Measurements from ENCODE around the gene TFDP1. TPM values are rescaled to one million over a fixed set of nuclear protein-coding genes. Genes with fewer than 3 reads are reported as not detected.

TFDP1 gene
- total RNA-seq, 4 donors from 2014 or later, result 48.0 to 84.2 (median 53.9) TPM

DNA sequence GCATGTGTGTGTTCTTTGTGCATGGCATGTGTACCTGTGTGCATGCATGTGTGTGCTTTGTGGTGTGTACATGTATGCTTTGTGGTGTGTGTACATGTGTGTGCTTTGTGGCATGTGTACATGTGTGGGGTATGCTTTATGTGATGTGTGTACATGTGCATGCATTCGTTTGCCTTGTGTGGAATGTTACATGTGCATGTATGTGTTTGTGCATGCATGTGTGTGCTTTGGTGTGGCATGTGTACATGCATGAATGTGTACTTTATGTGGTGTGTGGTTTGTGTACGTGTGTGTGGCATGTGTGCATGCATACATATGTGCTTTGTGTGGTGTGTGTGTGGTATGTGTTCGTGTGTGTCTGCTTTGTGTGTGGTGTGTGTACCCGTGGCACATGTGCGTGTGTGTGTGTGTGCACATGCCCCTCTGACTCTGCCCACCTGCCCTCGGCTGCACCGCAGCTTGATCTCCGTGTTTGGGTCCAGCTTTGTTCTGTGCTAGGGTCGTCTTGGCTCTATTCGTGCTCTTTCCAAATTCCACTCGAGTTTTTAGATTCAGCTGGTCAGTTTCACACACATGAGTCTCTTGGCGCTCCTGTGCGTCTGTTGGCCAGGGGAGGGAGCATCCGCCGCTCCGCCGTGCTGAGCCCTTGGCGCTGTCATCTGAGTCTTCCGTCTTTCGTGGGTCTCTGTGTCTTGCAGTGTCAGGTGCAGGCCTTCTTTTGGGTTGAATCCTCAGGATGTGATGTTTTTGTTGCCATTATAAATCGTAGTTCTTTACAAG, 46.5 kb upstream of the TFDP1 start:
- TF ChIP-seq, protein P1, sequence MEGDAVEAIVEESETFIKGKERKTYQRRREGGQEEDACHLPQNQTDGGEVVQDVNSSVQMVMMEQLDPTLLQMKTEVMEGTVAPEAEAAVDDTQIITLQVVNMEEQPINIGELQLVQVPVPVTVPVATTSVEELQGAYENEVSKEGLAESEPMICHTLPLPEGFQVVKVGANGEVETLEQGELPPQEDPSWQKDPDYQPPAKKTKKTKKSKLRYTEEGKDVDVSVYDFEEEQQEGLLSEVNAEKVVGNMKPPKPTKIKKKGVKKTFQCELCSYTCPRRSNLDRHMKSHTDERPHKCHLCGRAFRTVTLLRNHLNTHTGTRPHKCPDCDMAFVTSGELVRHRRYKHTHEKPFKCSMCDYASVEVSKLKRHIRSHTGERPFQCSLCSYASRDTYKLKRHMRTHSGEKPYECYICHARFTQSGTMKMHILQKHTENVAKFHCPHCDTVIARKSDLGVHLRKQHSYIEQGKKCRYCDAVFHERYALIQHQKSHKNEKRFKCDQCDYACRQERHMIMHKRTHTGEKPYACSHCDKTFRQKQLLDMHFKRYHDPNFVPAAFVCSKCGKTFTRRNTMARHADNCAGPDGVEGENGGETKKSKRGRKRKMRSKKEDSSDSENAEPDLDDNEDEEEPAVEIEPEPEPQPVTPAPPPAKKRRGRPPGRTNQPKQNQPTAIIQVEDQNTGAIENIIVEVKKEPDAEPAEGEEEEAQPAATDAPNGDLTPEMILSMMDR (IDR thresholded peaks at IDR 0.05), result no peak
- no peak for TF ChIP-seq POLR2A (IDR thresholded peaks at IDR 0.05)
- no peaks in the 10 kb centered on the region for H3K27me3 ChIP-seq
- no peaks in the 10 kb centered on the region for H3K9me3 ChIP-seq
- intact Hi-C loops (cut with DNase I), result no loop called here
- H3K36me3 ChIP-seq, result no peaks in the 10 kb centered on the region
- no peak for DNase-seq
- no peak overlapping the region for H3K4me3 ChIP-seq (replicated peaks in 1 of 3)
- no peaks in the 10 kb centered on the region for H3K4me1 ChIP-seq
- 88 to 91% methylated on average over 21 of the region's 21 CpGs for WGBS, 2 donors
- no peak overlapping the region for H3K27ac ChIP-seq

DNA sequence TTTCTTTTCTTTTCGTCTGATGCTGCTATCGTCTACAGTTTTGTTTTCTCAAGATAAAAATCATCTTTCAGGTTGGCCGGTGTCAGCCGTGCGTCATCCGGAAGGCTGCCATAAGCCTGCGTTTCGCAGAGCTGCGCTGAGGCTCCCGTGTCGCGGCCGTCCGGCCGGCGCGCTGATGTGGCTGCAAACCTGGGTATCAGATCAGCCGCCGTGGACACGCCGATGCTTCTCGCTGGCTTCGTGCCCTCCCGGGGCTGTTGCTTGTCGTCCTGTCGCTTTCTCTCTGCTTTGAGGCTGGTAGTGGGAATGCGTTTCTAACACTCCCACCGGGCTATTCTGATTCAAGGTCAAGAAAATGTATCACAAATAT, 45.9 kb upstream of the TFDP1 start:
- Histone ChIP-seq H3K27me3 (no peaks in the 10 kb centered on the region), H3K27ac (no peak overlapping the region), H3K4me3 (replicated peaks in 1 of 3) (no peak overlapping the region), H3K36me3 (no peaks in the 10 kb centered on the region), H3K9me3 (no peaks in the 10 kb centered on the region), H3K4me1 (no peaks in the 10 kb centered on the region)
- TF ChIP-seq, protein P1 (IDR thresholded peaks at IDR 0.05), result no peak
- TF ChIP-seq POLR2A (IDR thresholded peaks at IDR 0.05), result no peak
- 88 to 95% methylated on average over 28 of the region's 28 CpGs for WGBS, 2 donors
- no peak for DNase-seq
- intact Hi-C loops (cut with DNase I), result no loop called here

DNA sequence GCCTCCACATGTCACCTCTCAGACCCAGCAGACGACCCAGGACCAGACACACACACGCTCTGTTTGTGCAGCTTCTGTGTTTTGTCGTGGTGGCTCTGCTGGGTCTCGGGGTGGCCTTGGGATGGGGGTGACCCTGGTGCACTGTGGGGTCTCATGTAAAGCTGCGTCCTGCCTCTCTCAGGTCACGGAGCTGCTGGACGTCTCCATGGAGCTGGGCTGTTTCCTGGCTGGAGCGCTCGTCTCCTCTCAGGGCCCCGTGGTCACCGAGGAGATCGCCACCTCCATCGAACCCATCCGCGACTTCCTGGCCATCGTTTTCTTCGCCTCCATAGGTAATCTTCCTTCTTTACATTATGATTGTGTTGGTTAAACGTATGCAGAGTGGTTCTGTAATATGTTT, 45.4 kb upstream of the TFDP1 start:
- H3K27ac ChIP-seq, result no peak overlapping the region
- intact Hi-C loops (cut with DNase I), result no loop called here
- DNase-seq, result no peak
- H3K4me1 ChIP-seq, result no peaks in the 10 kb centered on the region
- no peaks in the 10 kb centered on the region for H3K27me3 ChIP-seq
- H3K4me3 ChIP-seq (replicated peaks in 1 of 3), result no peak overlapping the region
- TF ChIP-seq POLR2A (IDR thresholded peaks at IDR 0.05), result no peak
- TF ChIP-seq, protein P1 (IDR thresholded peaks at IDR 0.05), result no peak
- no peaks in the 10 kb centered on the region for H3K36me3 ChIP-seq
- WGBS, 2 donors, result 91 to 95% methylated on average over 18 of the region's 18 CpGs
- no peaks in the 10 kb centered on the region for H3K9me3 ChIP-seq

DNA sequence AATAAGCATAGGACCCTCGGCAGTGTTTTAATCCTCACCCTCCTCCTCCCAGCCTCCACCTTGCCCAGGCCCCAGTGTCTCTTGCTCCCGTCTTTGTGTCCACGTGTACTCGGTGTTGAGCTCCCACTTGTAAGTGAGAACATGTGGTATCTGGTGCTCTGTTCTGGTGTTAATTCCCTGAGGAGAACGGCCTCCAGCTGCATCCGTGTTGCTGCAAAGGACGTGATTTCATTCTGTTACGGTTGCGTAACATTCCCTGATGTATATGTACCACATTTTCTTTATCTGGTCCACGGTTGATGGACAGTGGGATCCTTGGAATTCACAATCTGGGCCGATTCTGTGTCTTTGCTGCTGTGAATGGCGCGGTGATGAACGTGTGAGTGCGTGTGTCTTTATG, 44.7 kb upstream of the TFDP1 start:
- Histone ChIP-seq H3K27me3 (no peaks in the 10 kb centered on the region), H3K36me3 (no peaks in the 10 kb centered on the region), H3K4me1 (no peaks in the 10 kb centered on the region), H3K27ac (no peak overlapping the region), H3K9me3 (no peaks in the 10 kb centered on the region), H3K4me3 (replicated peaks in 1 of 3) (no peak overlapping the region)
- intact Hi-C loops (cut with DNase I), result no loop called here
- WGBS, 2 donors, result 94 to 96% methylated on average over 15 of the region's 15 CpGs
- no peak for DNase-seq
- TF ChIP-seq, protein P1 (IDR thresholded peaks at IDR 0.05), result no peak
- TF ChIP-seq POLR2A (IDR thresholded peaks at IDR 0.05), result no peak

DNA sequence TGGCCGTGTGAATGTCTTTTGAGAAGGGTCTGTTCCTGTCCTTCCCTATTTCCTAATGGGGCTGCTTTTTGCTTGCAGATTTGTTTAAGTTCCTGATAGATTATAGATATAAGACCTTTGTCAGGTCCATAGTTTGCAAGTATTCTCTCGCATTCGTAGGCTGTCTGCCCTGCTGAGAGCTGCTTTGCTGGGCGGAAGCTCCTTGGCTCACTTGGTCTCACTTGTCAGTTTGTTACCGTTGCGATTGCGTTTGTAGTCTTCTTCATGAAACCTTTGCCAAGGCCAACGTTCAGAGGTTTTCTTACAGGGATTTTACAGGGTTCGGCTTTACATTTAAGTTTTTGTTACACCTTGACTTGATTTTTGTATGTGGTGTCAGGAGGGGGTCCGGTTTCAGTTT, 44.0 kb upstream of the TFDP1 start:
- Histone ChIP-seq H3K4me3 (replicated peaks in 1 of 3) (no peak overlapping the region), H3K27me3 (no peaks in the 10 kb centered on the region), H3K27ac (no peak overlapping the region), H3K36me3 (no peaks in the 10 kb centered on the region), H3K4me1 (no peaks in the 10 kb centered on the region), H3K9me3 (no peaks in the 10 kb centered on the region)
- 85 to 87% methylated on average over 10 of the region's 10 CpGs for WGBS, 2 donors
- DNase-seq, result no peak
- no peak for TF ChIP-seq POLR2A (IDR thresholded peaks at IDR 0.05)
- TF ChIP-seq, protein P1 (IDR thresholded peaks at IDR 0.05), result no peak
- intact Hi-C loops (cut with DNase I), result no loop called here

Data from thyroid gland (tissue), 4 donors.